Measurements from ENCODE around the gene PCNX2.

GRCh38 chr1:232979558-232979957 is 316.0 kb downstream of the PCNX2 start:
- TF ChIP-seq YY1 (IDR thresholded peaks at IDR 0.05; ENCODE audit: insufficient read depth, insufficient read length) = no peak
- no peak for TF ChIP-seq ZNF274 (IDR thresholded peaks at IDR 0.05; ENCODE audit: low read depth, low read length)
